MM.1S (cell line): Measurements from ENCODE around the gene TSPAN10.

Experiments used
- EZH2 ChIP-seq: fragments of 300-600 bp; sonication (generic); optimal IDR thresholded peaks from 2 replicates; pipeline ENCODE3; 2017; ENCODE audit warnings: low read depth, mild to moderate bottlenecking, antibody characterized with exemption, low read length, mixed read lengths
- EZH2phosphoT487 ChIP-seq: fragments of 300-600 bp; sonication (generic); IDR thresholded peaks from 2 replicates; pipeline ENCODE4 v1.6.1; 2018; ENCODE audit warnings: antibody characterized with exemption, low read length
- TF ChIP-seq, protein P1 (sequence below): fragments of 300-600 bp; sonication (generic); IDR thresholded peaks from 2 replicates; pipeline ENCODE4 v1.5.1; 2016; ENCODE audit warnings: antibody characterized with exemption, low read length, mixed read lengths

DNA sequence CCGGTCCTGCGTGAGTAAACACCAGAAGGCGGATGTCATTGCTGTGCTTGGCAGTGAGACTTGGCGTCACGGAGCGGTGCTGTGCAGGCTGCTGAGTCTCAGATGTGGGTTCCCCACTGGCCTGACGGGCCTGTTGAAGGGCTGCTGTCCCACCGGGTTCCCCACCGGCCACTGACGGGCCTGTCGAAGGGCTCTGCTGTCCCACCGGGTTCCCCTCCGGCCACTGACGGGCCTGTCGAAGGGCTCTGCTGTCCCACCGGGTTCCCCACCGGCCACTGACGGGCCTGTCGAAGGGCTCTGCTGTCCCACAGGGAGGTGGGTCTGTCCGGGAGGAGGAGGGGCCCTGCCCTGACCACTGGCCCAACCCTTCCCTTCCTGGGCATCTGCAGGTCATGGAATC lies 49.6 kb downstream of the TSPAN10 start:
- TF ChIP-seq, protein P1, sequence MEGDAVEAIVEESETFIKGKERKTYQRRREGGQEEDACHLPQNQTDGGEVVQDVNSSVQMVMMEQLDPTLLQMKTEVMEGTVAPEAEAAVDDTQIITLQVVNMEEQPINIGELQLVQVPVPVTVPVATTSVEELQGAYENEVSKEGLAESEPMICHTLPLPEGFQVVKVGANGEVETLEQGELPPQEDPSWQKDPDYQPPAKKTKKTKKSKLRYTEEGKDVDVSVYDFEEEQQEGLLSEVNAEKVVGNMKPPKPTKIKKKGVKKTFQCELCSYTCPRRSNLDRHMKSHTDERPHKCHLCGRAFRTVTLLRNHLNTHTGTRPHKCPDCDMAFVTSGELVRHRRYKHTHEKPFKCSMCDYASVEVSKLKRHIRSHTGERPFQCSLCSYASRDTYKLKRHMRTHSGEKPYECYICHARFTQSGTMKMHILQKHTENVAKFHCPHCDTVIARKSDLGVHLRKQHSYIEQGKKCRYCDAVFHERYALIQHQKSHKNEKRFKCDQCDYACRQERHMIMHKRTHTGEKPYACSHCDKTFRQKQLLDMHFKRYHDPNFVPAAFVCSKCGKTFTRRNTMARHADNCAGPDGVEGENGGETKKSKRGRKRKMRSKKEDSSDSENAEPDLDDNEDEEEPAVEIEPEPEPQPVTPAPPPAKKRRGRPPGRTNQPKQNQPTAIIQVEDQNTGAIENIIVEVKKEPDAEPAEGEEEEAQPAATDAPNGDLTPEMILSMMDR = no peak
- TF ChIP-seq EZH2 = no peak
- TF ChIP-seq EZH2phosphoT487 = no peak
